Keratinocyte (primary cell): ENCODE measurements around the gene EIF2AK2. TPM values are rescaled to one million over a fixed set of nuclear protein-coding genes. Genes with fewer than 3 reads are reported as not detected.

Experiments
- DNase-seq: peaks from one replicate; pipeline ENCODE4 v3.0.0-alpha.2; 2011; ENCODE audit warnings: low read depth, missing footprints, low spot score
- FAIRE-seq: peaks from 2 replicates; lab custom pipeline; 2011; peaks lifted over from hg19 to GRCh38; lab: Jason Lieb, UNC
- H2AFZ ChIP-seq: 2 replicates; pipeline ENCODE4 v1.6.0; 2012; ENCODE audit warnings: low read length, control low read depth, inconsistent platforms; ENCODE audit not compliant: control insufficient read depth
- H3K27ac ChIP-seq: 2 replicates; pipeline ENCODE4 v1.5.1; 2011; ENCODE audit warnings: low read length; ENCODE audit not compliant: control insufficient read depth, insufficient read depth
- H3K27me3 ChIP-seq: 3 replicates; pipeline ENCODE4 v1.6.0; 2011; ENCODE audit warnings: low read length; ENCODE audit not compliant: control insufficient read depth, insufficient read depth; ENCODE audit errors: extremely low read depth
- H3K36me3 ChIP-seq, 2 experiments: 2 replicates in 1 of 2; 3 replicates in 1 of 2; pipeline ENCODE4 v1.5.1; 2011; ENCODE audit warnings: low read length in 2 of 2, mild to moderate bottlenecking in 1 of 2; ENCODE audit not compliant: control insufficient read depth in 2 of 2, insufficient read depth in 2 of 2; ENCODE audit errors: extremely low read depth in 1 of 2
- H3K4me1 ChIP-seq: 3 replicates; pipeline ENCODE4 v1.5.1; 2011; ENCODE audit warnings: low read length; ENCODE audit not compliant: control insufficient read depth, insufficient read depth; ENCODE audit errors: extremely low read depth
- H3K4me2 ChIP-seq: 3 replicates; pipeline ENCODE4 v1.6.0; 2011; ENCODE audit warnings: low read depth, low read length; ENCODE audit not compliant: control insufficient read depth, insufficient read depth; ENCODE audit errors: extremely low read depth
- H3K4me3 ChIP-seq, 3 experiments: fragments of 200-600 bp in 1 of 3; sonication (generic) in 1 of 3; 2 replicates in 2 of 3; 3 replicates in 1 of 3; pipeline ENCODE4 v1.5.1; 2011 to 2016; ENCODE audit warnings: low read length in 3 of 3, mild to moderate bottlenecking in 3 of 3, control low read depth in 2 of 3, inconsistent platforms in 1 of 3, low read depth in 1 of 3, mixed read lengths in 1 of 3, mixed run types in 1 of 3, moderate library complexity in 1 of 3; ENCODE audit not compliant: control insufficient read depth in 2 of 3, insufficient read depth in 2 of 3; ENCODE audit errors: extremely low read depth in 1 of 3
- H3K79me2 ChIP-seq: 2 replicates; pipeline ENCODE4 v1.6.0; 2012; ENCODE audit warnings: low read length; ENCODE audit not compliant: control insufficient read depth, insufficient read depth
- H3K9ac ChIP-seq: 3 replicates; pipeline ENCODE4 v1.6.0; 2011; ENCODE audit warnings: low read length; ENCODE audit not compliant: control insufficient read depth, insufficient read depth; ENCODE audit errors: extremely low read depth
- H3K9me1 ChIP-seq: 3 replicates; pipeline ENCODE4 v1.6.0; 2011; ENCODE audit warnings: low read length; ENCODE audit not compliant: control insufficient read depth, insufficient read depth; ENCODE audit errors: extremely low read depth
- H3K9me3 ChIP-seq: 2 replicates; pipeline ENCODE4 v1.5.1; 2012; ENCODE audit warnings: low read depth, low read length; ENCODE audit not compliant: control insufficient read depth
- H4K20me1 ChIP-seq: 3 replicates; pipeline ENCODE4 v1.6.0; 2011; ENCODE audit warnings: low read length; ENCODE audit not compliant: control insufficient read depth, insufficient read depth; ENCODE audit errors: extremely low read depth
- CTCF ChIP-seq, 3 experiments: IDR thresholded peaks in 1 of 3; conservative IDR thresholded peaks in 1 of 3; optimal IDR thresholded peaks in 1 of 3; 2 replicates in 2 of 3; 3 replicates in 1 of 3; pipeline versions ENCODE3 to v1.5.1; 2011; ENCODE audit warnings: low read length in 3 of 3, mild to moderate bottlenecking in 3 of 3, moderate library complexity in 2 of 3, control low read depth in 1 of 3, inconsistent platforms in 1 of 3; ENCODE audit not compliant: insufficient read depth in 2 of 3; ENCODE audit errors: extremely low read depth in 1 of 3
- EZH2 ChIP-seq: IDR thresholded peaks from one replicate; pipeline ENCODE4 v1.6.1; 2012; ENCODE audit warnings: inconsistent platforms, mild to moderate bottlenecking, low read length, moderate library complexity
- dilution Hi-C: fragments of 300-500 bp; cut with MboI; formaldehyde crosslinking; loops from one replicate; pipeline ENCODE4 v1.7.0; 2020; ENCODE audit warnings: low sequenced_read_pairs; ENCODE audit not compliant: extremely low pct_ligation_motif_present
- polyA plus RNA-seq, 5 experiments: library from polyadenylated mRNA; depleted of rRNA in 3 of 5; stranded (reverse) in 3 of 5; stranded (forward) in 1 of 5; unstranded in 1 of 5; fragments of >200 nt; gene quantifications; 1 replicate in 1 of 5; 2 replicates in 3 of 5; 3 replicates in 1 of 5; pipeline versions ENCODE4 v1.2.1 to v1.2.3, GENCODE V29; 2011 to 2012; ENCODE audit warnings: missing spikeins in 2 of 5, low read depth in 1 of 5, low replicate concordance in 1 of 5

EIF2AK2 gene
- polyA plus RNA-seq, 1 donor (not counting 4 experiments of a cell fraction or from before 2014, with no cell fraction given), result 54.6 TPM

GRCh38 chr2:37100054-37100453 lies 56.7 kb downstream of the EIF2AK2 start:
- Histone ChIP-seq H3K36me3 (peaks cover 5 to 8% of the 10 kb centered on the region in 2 experiments), H2AFZ (no peak overlapping the region), H3K9me3 (no peaks in the 10 kb centered on the region), H3K79me2 (no peaks in the 10 kb centered on the region), H4K20me1 (no peaks in the 10 kb centered on the region), H3K27ac (no peak overlapping the region), H3K27me3 (no peaks in the 10 kb centered on the region), H3K4me1 (peaks cover 3% of the 10 kb centered on the region), H3K9me1 (no peaks in the 10 kb centered on the region), H3K4me2 (no peak overlapping the region), H3K9ac (no peak overlapping the region), H3K4me3 (no peak overlapping the region)
- TF ChIP-seq EZH2, result no peak
- TF ChIP-seq CTCF (optimal IDR thresholded peaks at IDR 0.05 in 1 of 3, IDR thresholded peaks at IDR 0.05 in 1 of 3, conservative IDR thresholded peaks at IDR 0.05 in 1 of 3; ENCODE audit: extremely low read depth in 1 of 3, insufficient read depth in 2 of 3, low read length in 3 of 3), result no peak
- dilution Hi-C loops, result no loop called here
- FAIRE-seq (no peak), DNase-seq (no peak)

- no peaks in the 10 kb centered on the region for H3K27me3 ChIP-seq
- H3K9me3 ChIP-seq, result no peaks in the 10 kb centered on the region
- H3K4me1 ChIP-seq, result no peaks in the 10 kb centered on the region
- no peak overlapping the region for H3K9ac ChIP-seq
- H3K27ac ChIP-seq, result no peak overlapping the region
- no peaks in the 10 kb centered on the region for H3K79me2 ChIP-seq
- peaks cover 8% of the 10 kb centered on the region in 2 experiments for H3K36me3 ChIP-seq
- dilution Hi-C loops, result no loop called here
- no peak overlapping the region for H3K4me2 ChIP-seq
- TF ChIP-seq CTCF (optimal IDR thresholded peaks at IDR 0.05 in 1 of 3, IDR thresholded peaks at IDR 0.05 in 1 of 3, conservative IDR thresholded peaks at IDR 0.05 in 1 of 3; ENCODE audit: extremely low read depth in 1 of 3, insufficient read depth in 2 of 3, low read length in 3 of 3), result no peak
- no peak for TF ChIP-seq EZH2
- H3K4me3 ChIP-seq, result no peak overlapping the region
- no peaks in the 10 kb centered on the region for H3K9me1 ChIP-seq
- no peak overlapping the region for H2AFZ ChIP-seq
- no peak for FAIRE-seq
- H4K20me1 ChIP-seq, result no peaks in the 10 kb centered on the region
- no peak for DNase-seq
Observed at GRCh38 chr2:37098416-37099118, 58.2 kb downstream of the EIF2AK2 start.
